K562 (cell line): ENCODE measurements around the gene UGT1A3.

ENCODE experiments used
- CC2D1A ChIP-seq: fragments of 450-650 bp; IDR thresholded peaks from 2 replicates; pipeline ENCODE4 v1.6.1; 2017; ENCODE audit warnings: mild to moderate bottlenecking
- HNRNPUL1 ChIP-seq: fragments of 200-400 bp; formaldehyde crosslinking; IDR thresholded peaks from 2 replicates; pipeline ENCODE4 v1.6.1; 2017; ENCODE audit warnings: low read length
- POLR2A ChIP-seq: fragments of 450-650 bp; conservative IDR thresholded peaks from 2 replicates; pipeline ENCODE4 v1.6.1; 2016
- POLR3A ChIP-seq: IDR thresholded peaks from 2 replicates; pipeline ENCODE4 v1.6.1; 2011; ENCODE audit warnings: borderline replicate concordance, mild to moderate bottlenecking, moderate library complexity; ENCODE audit not compliant: insufficient read length, insufficient read depth; ENCODE audit errors: extremely low read depth

GRCh38 chr2:233761040-233761769, 32.4 kb downstream of the UGT1A3 start:
- no peak for TF ChIP-seq HNRNPUL1
- no peak for TF ChIP-seq POLR2A
- no peak for TF ChIP-seq POLR3A
- TF ChIP-seq CC2D1A = no peak
